IPS-20b (cell line): ENCODE measurements around the gene CNKSR3.

ENCODE experiments used
- H3K27ac ChIP-seq: one replicate; pipeline ENCODE4 v1.5.1; 2013; ENCODE audit warnings: low read length
- H3K27me3 ChIP-seq: 2 replicates; pipeline ENCODE4 v1.6.1; 2013; ENCODE audit warnings: mild to moderate bottlenecking, low read length, inconsistent platforms; ENCODE audit not compliant: insufficient read depth
- H3K36me3 ChIP-seq: 2 replicates; pipeline ENCODE4 v1.6.1; 2013; ENCODE audit warnings: low read depth, mild to moderate bottlenecking, inconsistent platforms, low read length, moderate library complexity; ENCODE audit not compliant: insufficient read depth
- H3K4me1 ChIP-seq: 2 replicates; pipeline ENCODE4 v1.6.1; 2013; ENCODE audit warnings: mild to moderate bottlenecking, control low read depth, inconsistent platforms, low read length, moderate library complexity; ENCODE audit not compliant: insufficient read depth
- H3K4me3 ChIP-seq: 2 replicates; pipeline ENCODE4 v1.5.1; 2013; ENCODE audit warnings: mild to moderate bottlenecking, low read length, inconsistent platforms
- H3K9ac ChIP-seq: 2 replicates; pipeline ENCODE4 v1.6.1; 2013; ENCODE audit warnings: low read depth, mild to moderate bottlenecking, inconsistent platforms, low read length, moderate library complexity
- H3K9me3 ChIP-seq: 2 replicates; pipeline ENCODE4 v1.6.1; 2013; ENCODE audit warnings: mild to moderate bottlenecking, low read depth, low read length, inconsistent platforms; ENCODE audit not compliant: insufficient read depth

Gene CNKSR3

GRCh38 chr6:154386848-154387717 is 123.4 kb downstream of the CNKSR3 start:
- Histone ChIP-seq H3K36me3 (no peaks in the 10 kb centered on the region), H3K9ac (no peak overlapping the region), H3K27me3 (no peaks in the 10 kb centered on the region), H3K4me1 (no peaks in the 10 kb centered on the region), H3K4me3 (no peak overlapping the region), H3K27ac (no peak overlapping the region), H3K9me3 (no peaks in the 10 kb centered on the region; the same call in 1 of the 2 replicates)

GRCh38 chr6:154384191-154384590 is 126.3 kb downstream of the CNKSR3 start:
- Histone ChIP-seq H3K27ac (no peak overlapping the region), H3K9ac (no peak overlapping the region), H3K27me3 (no peaks in the 10 kb centered on the region), H3K9me3 (no peaks in the 10 kb centered on the region; the same call in 1 of the 2 replicates), H3K4me3 (no peak overlapping the region), H3K36me3 (no peaks in the 10 kb centered on the region), H3K4me1 (no peaks in the 10 kb centered on the region)

GRCh38 chr6:154383273-154383672 is 127.2 kb downstream of the CNKSR3 start:
- Histone ChIP-seq H3K36me3 (no peaks in the 10 kb centered on the region), H3K4me3 (no peak overlapping the region), H3K9ac (no peak overlapping the region), H3K4me1 (no peaks in the 10 kb centered on the region), H3K27me3 (no peaks in the 10 kb centered on the region), H3K27ac (no peak overlapping the region), H3K9me3 (no peaks in the 10 kb centered on the region)

- no peaks in the 10 kb centered on the region for H3K27me3 ChIP-seq
- H3K27ac ChIP-seq, result no peak overlapping the region
- H3K9ac ChIP-seq, result no peak overlapping the region
- no peaks in the 10 kb centered on the region for H3K36me3 ChIP-seq
- no peaks in the 10 kb centered on the region for H3K4me1 ChIP-seq
- no peak overlapping the region for H3K4me3 ChIP-seq
- no peaks in the 10 kb centered on the region for H3K9me3 ChIP-seq
Observed at GRCh38 chr6:154382740-154383139, 127.7 kb downstream of the CNKSR3 start.

- Histone ChIP-seq H3K9ac (no peak overlapping the region), H3K27ac (no peak overlapping the region), H3K27me3 (no peaks in the 10 kb centered on the region), H3K9me3 (no peaks in the 10 kb centered on the region), H3K4me3 (no peak overlapping the region), H3K4me1 (no peaks in the 10 kb centered on the region), H3K36me3 (no peaks in the 10 kb centered on the region)
Observed at GRCh38 chr6:154381548-154381947, 128.9 kb downstream of the CNKSR3 start.

- Histone ChIP-seq H3K4me3 (no peak overlapping the region), H3K27ac (no peak overlapping the region), H3K4me1 (no peaks in the 10 kb centered on the region), H3K9me3 (no peaks in the 10 kb centered on the region), H3K36me3 (no peaks in the 10 kb centered on the region), H3K27me3 (no peaks in the 10 kb centered on the region), H3K9ac (no peak overlapping the region)
Observed at GRCh38 chr6:154380741-154381140, 129.7 kb downstream of the CNKSR3 start.

GRCh38 chr6:154379585-154379984 is 130.9 kb downstream of the CNKSR3 start:
- Histone ChIP-seq H3K9me3 (no peaks in the 10 kb centered on the region), H3K27ac (no peak overlapping the region), H3K9ac (no peak overlapping the region), H3K4me1 (no peaks in the 10 kb centered on the region), H3K36me3 (no peaks in the 10 kb centered on the region), H3K4me3 (no peak overlapping the region), H3K27me3 (no peaks in the 10 kb centered on the region)

- H3K9ac ChIP-seq, result no peak overlapping the region
- no peak overlapping the region for H3K4me3 ChIP-seq
- no peaks in the 10 kb centered on the region for H3K27me3 ChIP-seq
- no peaks in the 10 kb centered on the region for H3K36me3 ChIP-seq
- no peaks in the 10 kb centered on the region for H3K9me3 ChIP-seq
- no peak overlapping the region for H3K27ac ChIP-seq
- H3K4me1 ChIP-seq, result no peaks in the 10 kb centered on the region
Observed at GRCh38 chr6:154378518-154378917, 132.0 kb downstream of the CNKSR3 start.

GRCh38 chr6:154377726-154378125 is 132.8 kb downstream of the CNKSR3 start:
- H3K4me1 ChIP-seq, result no peaks in the 10 kb centered on the region
- no peaks in the 10 kb centered on the region for H3K9me3 ChIP-seq
- H3K9ac ChIP-seq, result no peak overlapping the region
- H3K27me3 ChIP-seq, result no peaks in the 10 kb centered on the region
- no peak overlapping the region for H3K27ac ChIP-seq
- H3K4me3 ChIP-seq, result no peak overlapping the region
- no peaks in the 10 kb centered on the region for H3K36me3 ChIP-seq

GRCh38 chr6:154373971-154374370 is 136.5 kb downstream of the CNKSR3 start:
- Histone ChIP-seq H3K9me3 (no peaks in the 10 kb centered on the region), H3K36me3 (no peaks in the 10 kb centered on the region), H3K4me3 (no peak overlapping the region), H3K4me1 (no peaks in the 10 kb centered on the region), H3K9ac (no peak overlapping the region), H3K27ac (no peak overlapping the region), H3K27me3 (no peaks in the 10 kb centered on the region)

- no peaks in the 10 kb centered on the region for H3K9me3 ChIP-seq
- no peaks in the 10 kb centered on the region for H3K4me1 ChIP-seq
- no peak overlapping the region for H3K9ac ChIP-seq
- H3K4me3 ChIP-seq, result no peak overlapping the region
- no peak overlapping the region for H3K27ac ChIP-seq
- H3K27me3 ChIP-seq, result no peaks in the 10 kb centered on the region
- H3K36me3 ChIP-seq, result no peaks in the 10 kb centered on the region
Observed at GRCh38 chr6:154371281-154371680, 139.2 kb downstream of the CNKSR3 start.

GRCh38 chr6:154370545-154370944 is 139.9 kb downstream of the CNKSR3 start:
- Histone ChIP-seq H3K4me1 (no peaks in the 10 kb centered on the region), H3K9me3 (no peaks in the 10 kb centered on the region), H3K4me3 (no peak overlapping the region), H3K27ac (no peak overlapping the region), H3K36me3 (no peaks in the 10 kb centered on the region), H3K27me3 (no peaks in the 10 kb centered on the region), H3K9ac (no peak overlapping the region)
